ENCODE results near the gene PSMD7. TPM values are rescaled to one million over a fixed set of nuclear protein-coding genes. Genes with fewer than 3 reads are reported as not detected.

Gene PSMD7
- total and polyA plus RNA-seq, 2 of the 13 experiments (the other 11 are each of a cell fraction or from before 2014, with no cell fraction given): 105 to 224 TPM

GRCh38 chr16:74296432-74297144, at the start of gene PSMD7 (continued):
- TF ChIP-seq, protein P1, sequence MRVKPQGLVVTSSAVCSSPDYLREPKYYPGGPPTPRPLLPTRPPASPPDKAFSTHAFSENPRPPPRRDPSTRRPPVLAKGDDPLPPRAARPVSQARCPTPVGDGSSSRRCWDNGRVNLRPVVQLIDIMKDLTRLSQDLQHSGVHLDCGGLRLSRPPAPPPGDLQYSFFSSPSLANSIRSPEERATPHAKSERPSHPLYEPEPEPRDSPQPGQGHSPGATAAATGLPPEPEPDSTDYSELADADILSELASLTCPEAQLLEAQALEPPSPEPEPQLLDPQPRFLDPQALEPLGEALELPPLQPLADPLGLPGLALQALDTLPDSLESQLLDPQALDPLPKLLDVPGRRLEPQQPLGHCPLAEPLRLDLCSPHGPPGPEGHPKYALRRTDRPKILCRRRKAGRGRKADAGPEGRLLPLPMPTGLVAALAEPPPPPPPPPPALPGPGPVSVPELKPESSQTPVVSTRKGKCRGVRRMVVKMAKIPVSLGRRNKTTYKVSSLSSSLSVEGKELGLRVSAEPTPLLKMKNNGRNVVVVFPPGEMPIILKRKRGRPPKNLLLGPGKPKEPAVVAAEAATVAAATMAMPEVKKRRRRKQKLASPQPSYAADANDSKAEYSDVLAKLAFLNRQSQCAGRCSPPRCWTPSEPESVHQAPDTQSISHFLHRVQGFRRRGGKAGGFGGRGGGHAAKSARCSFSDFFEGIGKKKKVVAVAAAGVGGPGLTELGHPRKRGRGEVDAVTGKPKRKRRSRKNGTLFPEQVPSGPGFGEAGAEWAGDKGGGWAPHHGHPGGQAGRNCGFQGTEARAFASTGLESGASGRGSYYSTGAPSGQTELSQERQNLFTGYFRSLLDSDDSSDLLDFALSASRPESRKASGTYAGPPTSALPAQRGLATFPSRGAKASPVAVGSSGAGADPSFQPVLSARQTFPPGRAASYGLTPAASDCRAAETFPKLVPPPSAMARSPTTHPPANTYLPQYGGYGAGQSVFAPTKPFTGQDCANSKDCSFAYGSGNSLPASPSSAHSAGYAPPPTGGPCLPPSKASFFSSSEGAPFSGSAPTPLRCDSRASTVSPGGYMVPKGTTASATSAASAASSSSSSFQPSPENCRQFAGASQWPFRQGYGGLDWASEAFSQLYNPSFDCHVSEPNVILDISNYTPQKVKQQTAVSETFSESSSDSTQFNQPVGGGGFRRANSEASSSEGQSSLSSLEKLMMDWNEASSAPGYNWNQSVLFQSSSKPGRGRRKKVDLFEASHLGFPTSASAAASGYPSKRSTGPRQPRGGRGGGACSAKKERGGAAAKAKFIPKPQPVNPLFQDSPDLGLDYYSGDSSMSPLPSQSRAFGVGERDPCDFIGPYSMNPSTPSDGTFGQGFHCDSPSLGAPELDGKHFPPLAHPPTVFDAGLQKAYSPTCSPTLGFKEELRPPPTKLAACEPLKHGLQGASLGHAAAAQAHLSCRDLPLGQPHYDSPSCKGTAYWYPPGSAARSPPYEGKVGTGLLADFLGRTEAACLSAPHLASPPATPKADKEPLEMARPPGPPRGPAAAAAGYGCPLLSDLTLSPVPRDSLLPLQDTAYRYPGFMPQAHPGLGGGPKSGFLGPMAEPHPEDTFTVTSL (CRISPR knock-in tag; IDR thresholded peaks at IDR 0.05; ENCODE audit: borderline replicate concordance): peak; percentile 58; the same call in 1 of the 2 replicates
- 0 out of 2 replicates have a peak, but pooled peaks have one; percentile 40 for TF ChIP-seq ZBTB33 (CRISPR knock-in tag; IDR thresholded peaks at IDR 0.05)
- no peak for TF ChIP-seq CENPX (CRISPR knock-in tag; IDR thresholded peaks at IDR 0.05)
- TF ChIP-seq, protein P2, sequence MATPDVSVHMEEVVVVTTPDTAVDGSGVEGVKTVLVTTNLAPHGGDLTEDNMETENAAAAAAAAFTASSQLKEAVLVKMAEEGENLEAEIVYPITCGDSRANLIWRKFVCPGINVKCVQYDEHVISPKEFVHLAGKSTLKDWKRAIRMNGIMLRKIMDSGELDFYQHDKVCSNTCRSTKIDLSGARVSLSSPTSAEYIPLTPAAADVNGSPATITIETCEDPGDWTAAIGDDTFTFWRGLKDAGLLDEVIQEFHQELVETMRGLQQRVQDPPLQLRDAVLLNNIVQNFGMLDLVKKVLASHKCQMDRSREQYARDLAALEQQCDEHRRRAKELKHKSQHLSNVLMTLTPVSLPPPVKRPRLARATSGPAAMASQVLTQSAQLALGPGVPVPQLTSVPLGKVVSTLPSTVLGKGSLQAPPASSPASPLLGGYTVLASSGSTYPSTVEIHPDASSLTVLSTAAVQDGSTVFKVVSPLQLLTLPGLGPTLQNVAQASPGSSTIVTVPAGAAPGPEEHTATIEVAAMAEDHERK (CRISPR knock-in tag; IDR thresholded peaks at IDR 0.05; ENCODE audit: low read depth): peak; percentile 60; the same call in 1 of the 2 replicates
- TF ChIP-seq, protein P3, sequence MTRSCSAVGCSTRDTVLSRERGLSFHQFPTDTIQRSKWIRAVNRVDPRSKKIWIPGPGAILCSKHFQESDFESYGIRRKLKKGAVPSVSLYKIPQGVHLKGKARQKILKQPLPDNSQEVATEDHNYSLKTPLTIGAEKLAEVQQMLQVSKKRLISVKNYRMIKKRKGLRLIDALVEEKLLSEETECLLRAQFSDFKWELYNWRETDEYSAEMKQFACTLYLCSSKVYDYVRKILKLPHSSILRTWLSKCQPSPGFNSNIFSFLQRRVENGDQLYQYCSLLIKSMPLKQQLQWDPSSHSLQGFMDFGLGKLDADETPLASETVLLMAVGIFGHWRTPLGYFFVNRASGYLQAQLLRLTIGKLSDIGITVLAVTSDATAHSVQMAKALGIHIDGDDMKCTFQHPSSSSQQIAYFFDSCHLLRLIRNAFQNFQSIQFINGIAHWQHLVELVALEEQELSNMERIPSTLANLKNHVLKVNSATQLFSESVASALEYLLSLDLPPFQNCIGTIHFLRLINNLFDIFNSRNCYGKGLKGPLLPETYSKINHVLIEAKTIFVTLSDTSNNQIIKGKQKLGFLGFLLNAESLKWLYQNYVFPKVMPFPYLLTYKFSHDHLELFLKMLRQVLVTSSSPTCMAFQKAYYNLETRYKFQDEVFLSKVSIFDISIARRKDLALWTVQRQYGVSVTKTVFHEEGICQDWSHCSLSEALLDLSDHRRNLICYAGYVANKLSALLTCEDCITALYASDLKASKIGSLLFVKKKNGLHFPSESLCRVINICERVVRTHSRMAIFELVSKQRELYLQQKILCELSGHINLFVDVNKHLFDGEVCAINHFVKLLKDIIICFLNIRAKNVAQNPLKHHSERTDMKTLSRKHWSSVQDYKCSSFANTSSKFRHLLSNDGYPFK (CRISPR knock-in tag; IDR thresholded peaks at IDR 0.05; ENCODE audit: borderline replicate concordance): peak; percentile 86
- peak; percentile 75 for TF ChIP-seq NR2F6 (IDR thresholded peaks at IDR 0.05)
- peak; percentile 58 for TF ChIP-seq NR2F6 (CRISPR knock-in tag; IDR thresholded peaks at IDR 0.05)
- peak; percentile 89 for TF ChIP-seq CREM (IDR thresholded peaks at IDR 0.05)
- no peak; the same call in 1 of the 2 replicates for TF ChIP-seq CREM (CRISPR knock-in tag; IDR thresholded peaks at IDR 0.05)
- TF ChIP-seq ZNF382 (CRISPR knock-in tag; IDR thresholded peaks at IDR 0.05; ENCODE audit: borderline replicate concordance): no peak
- 0 out of 2 replicates have a peak, but pooled peaks have one; percentile 86 for TF ChIP-seq ZNF577 (CRISPR knock-in tag; IDR thresholded peaks at IDR 0.05; ENCODE audit: borderline replicate concordance, low read depth)
- no peak for TF ChIP-seq SRF (IDR thresholded peaks at IDR 0.05; ENCODE audit: low read depth, low read length)
- peak; percentile 98 for TF ChIP-seq SAP130 (CRISPR knock-in tag; IDR thresholded peaks at IDR 0.05; ENCODE audit: low read depth)
- TF ChIP-seq TRIM24 (CRISPR knock-in tag; IDR thresholded peaks at IDR 0.05): no peak
- no peak; the same call in 1 of the 2 replicates for TF ChIP-seq ZNF660 (CRISPR knock-in tag; IDR thresholded peaks at IDR 0.05; ENCODE audit: borderline replicate concordance, low read depth)
- TF ChIP-seq ZNF383 (CRISPR knock-in tag; IDR thresholded peaks at IDR 0.05; ENCODE audit: borderline replicate concordance): peak; percentile 38; the same call in 1 of the 2 replicates
- TF ChIP-seq SMYD3 (CRISPR knock-in tag; IDR thresholded peaks at IDR 0.05): peak; percentile 97
- no peak; the same call in 1 of the 2 replicates for TF ChIP-seq ZC3H4 (CRISPR knock-in tag; IDR thresholded peaks at IDR 0.05; ENCODE audit: borderline replicate concordance)

All from HepG2 (cell line).